Ectodermal cell (in vitro differentiated cells): Measurements from ENCODE around the gene SYT5.
A peak's percentile ranks its signal among the peaks of the same experiment; 100 is the strongest.

Experiments used
- H3K27ac ChIP-seq: 2 replicates; pipeline ENCODE4 v1.7.0; 2013; ENCODE audit warnings: mild to moderate bottlenecking, low read depth, low read length; ENCODE audit not compliant: insufficient read depth, poor library complexity, severe bottlenecking
- H3K27me3 ChIP-seq: 2 replicates; pipeline ENCODE4 v1.7.0; 2013; ENCODE audit warnings: mild to moderate bottlenecking, low read length; ENCODE audit not compliant: insufficient read depth, control insufficient read depth, poor library complexity, severe bottlenecking
- H3K36me3 ChIP-seq: one replicate; pipeline ENCODE4 v1.7.0; 2013; ENCODE audit warnings: low read length; ENCODE audit not compliant: control insufficient read depth, insufficient read depth
- H3K4me1 ChIP-seq: one replicate; pipeline ENCODE4 v1.7.0; 2013; ENCODE audit warnings: low read length; ENCODE audit not compliant: control insufficient read depth, insufficient read depth
- H3K4me3 ChIP-seq: 2 replicates; pipeline ENCODE4 v1.7.0; 2013; ENCODE audit warnings: low read depth, low read length, control low read depth; ENCODE audit not compliant: insufficient read depth
- H3K9me3 ChIP-seq: 2 replicates; pipeline ENCODE4 v1.7.0; 2013; ENCODE audit warnings: mild to moderate bottlenecking, low read length, moderate library complexity; ENCODE audit not compliant: control insufficient read depth
- WGBS, 2 experiments: methylation state at CpG; one replicate each; pipeline ENCODE4 v1.1.7; 2013; ENCODE audit warnings: missing lambda C conversion rate in 2 of 2; 5-methylcytosine and 5-hydroxymethylcytosine counted together

SYT5 gene

DNA sequence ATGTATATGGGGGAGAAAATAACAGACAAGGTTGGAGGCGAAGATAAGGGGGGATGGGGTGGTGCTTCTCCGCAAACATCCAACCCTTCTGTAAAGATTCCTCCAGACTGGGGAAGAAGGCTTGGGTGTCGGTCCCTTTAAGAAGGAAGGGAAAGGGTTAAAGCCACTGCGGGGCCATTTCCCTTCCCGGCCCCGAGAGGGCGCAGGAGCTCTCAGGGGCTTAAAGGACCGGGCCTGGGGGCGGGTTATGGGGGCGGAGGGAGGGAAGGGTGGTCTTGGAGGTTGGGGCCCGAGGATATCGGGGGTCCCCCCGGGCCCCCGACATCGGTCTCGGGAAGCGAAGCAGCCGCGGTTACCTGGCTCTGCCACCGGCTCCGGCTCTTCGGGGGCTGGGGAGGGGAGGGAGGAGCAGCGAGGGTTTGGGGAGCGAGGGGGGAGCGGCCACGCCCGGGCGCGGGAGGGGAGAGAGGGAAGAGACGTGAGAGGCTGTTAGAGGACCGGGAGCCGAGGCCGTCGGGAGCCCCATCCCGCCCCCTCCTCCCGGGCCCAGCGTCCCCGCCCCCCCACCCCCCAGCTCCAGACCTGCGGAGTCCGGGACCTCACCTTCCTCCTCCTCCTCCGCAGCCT, 33.9 kb downstream of the SYT5 start:
- Histone ChIP-seq H3K4me3 (peak overlapping the region; percentile 51), H3K9me3 (no peaks in the 10 kb centered on the region), H3K4me1 (peaks cover 14% of the 10 kb centered on the region), H3K27me3 (no peaks in the 10 kb centered on the region), H3K36me3 (peaks cover 3% of the 10 kb centered on the region), H3K27ac (no peak overlapping the region)
- WGBS, 2 experiments: 2% methylated on average over 31 to 38 of the region's 41 CpGs

DNA sequence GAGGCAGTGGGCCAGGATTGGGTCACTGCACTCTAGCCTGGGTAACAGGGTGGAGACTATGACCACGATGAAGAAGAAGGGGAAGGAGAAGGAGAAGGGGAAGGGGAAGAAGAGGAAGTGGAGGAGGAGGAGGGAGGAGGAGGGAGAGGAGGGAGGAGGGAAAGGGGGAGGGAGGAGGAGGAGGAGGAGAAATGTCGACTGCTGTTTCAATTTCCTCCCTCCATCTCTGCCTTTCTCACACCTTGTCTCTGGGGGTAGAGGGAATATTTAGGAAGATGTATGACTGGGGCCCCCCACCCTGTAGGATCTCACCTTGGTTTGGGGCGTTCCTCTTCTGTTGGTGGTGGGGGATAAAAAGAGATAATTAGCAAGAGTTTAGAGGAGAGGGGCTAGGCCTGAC, 34.9 kb downstream of the SYT5 start:
- Histone ChIP-seq H3K4me3 (no peak overlapping the region), H3K27ac (no peak overlapping the region), H3K4me1 (peaks cover 14% of the 10 kb centered on the region), H3K9me3 (no peaks in the 10 kb centered on the region), H3K27me3 (no peaks in the 10 kb centered on the region), H3K36me3 (peaks cover 3% of the 10 kb centered on the region)
- WGBS, 2 experiments: 45 to 60% methylated on average over 3 of the region's 3 CpGs

DNA sequence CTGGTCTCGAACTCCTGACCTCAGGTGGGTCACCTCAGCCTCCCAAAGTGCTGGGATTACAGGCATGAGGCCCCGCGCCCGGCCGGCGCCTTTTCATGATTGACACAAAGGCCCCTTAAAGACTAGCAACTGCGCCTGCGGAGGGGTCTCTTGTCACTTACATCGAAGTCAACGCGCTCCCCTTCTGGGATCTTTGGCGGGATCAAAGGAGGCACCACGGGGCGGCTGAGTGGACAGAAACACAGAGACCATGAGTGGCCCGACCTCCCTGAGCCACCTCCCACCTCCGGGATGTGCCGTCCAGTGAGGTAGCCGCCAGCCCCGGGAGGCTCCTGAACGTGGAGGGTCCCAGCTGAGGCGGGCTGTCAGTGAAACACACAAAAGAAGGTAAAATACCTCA, 38.4 kb downstream of the SYT5 start:
- 27 to 35% methylated on average over 20 to 21 of the region's 21 CpGs for WGBS, 2 experiments
- Histone ChIP-seq H3K4me1 (no peaks in the 10 kb centered on the region), H3K9me3 (no peaks in the 10 kb centered on the region), H3K4me3 (no peak overlapping the region), H3K36me3 (peaks cover 3% of the 10 kb centered on the region), H3K27ac (no peak overlapping the region), H3K27me3 (no peaks in the 10 kb centered on the region)

GRCh38 chr19:55137915-55138314, 42.2 kb downstream of the SYT5 start:
- Histone ChIP-seq H3K27ac (no peak overlapping the region), H3K4me3 (no peak overlapping the region), H3K27me3 (no peaks in the 10 kb centered on the region), H3K4me1 (no peaks in the 10 kb centered on the region), H3K9me3 (no peaks in the 10 kb centered on the region), H3K36me3 (peaks cover 2% of the 10 kb centered on the region)
- WGBS, 2 experiments: 68 to 71% methylated on average over 8 to 9 of the region's 9 CpGs

GRCh38 chr19:55136399-55137102, 43.5 kb downstream of the SYT5 start:
- H3K27ac ChIP-seq: no peak overlapping the region
- H3K9me3 ChIP-seq: no peaks in the 10 kb centered on the region
- H3K4me1 ChIP-seq: no peaks in the 10 kb centered on the region
- 94 to 95% methylated on average over 17 of the region's 17 CpGs for WGBS, 2 experiments
- H3K4me3 ChIP-seq: no peak overlapping the region
- H3K36me3 ChIP-seq: peaks cover 2% of the 10 kb centered on the region
- no peaks in the 10 kb centered on the region for H3K27me3 ChIP-seq

GRCh38 chr19:55134736-55135135, 45.4 kb downstream of the SYT5 start:
- WGBS, 2 experiments: 69 to 73% methylated on average over 1 of the region's 3 CpGs
- no peaks in the 10 kb centered on the region for H3K27me3 ChIP-seq
- no peak overlapping the region for H3K4me3 ChIP-seq
- H3K27ac ChIP-seq: no peak overlapping the region
- no peaks in the 10 kb centered on the region for H3K4me1 ChIP-seq
- no peaks in the 10 kb centered on the region for H3K9me3 ChIP-seq
- H3K36me3 ChIP-seq: peaks cover 2% of the 10 kb centered on the region

DNA sequence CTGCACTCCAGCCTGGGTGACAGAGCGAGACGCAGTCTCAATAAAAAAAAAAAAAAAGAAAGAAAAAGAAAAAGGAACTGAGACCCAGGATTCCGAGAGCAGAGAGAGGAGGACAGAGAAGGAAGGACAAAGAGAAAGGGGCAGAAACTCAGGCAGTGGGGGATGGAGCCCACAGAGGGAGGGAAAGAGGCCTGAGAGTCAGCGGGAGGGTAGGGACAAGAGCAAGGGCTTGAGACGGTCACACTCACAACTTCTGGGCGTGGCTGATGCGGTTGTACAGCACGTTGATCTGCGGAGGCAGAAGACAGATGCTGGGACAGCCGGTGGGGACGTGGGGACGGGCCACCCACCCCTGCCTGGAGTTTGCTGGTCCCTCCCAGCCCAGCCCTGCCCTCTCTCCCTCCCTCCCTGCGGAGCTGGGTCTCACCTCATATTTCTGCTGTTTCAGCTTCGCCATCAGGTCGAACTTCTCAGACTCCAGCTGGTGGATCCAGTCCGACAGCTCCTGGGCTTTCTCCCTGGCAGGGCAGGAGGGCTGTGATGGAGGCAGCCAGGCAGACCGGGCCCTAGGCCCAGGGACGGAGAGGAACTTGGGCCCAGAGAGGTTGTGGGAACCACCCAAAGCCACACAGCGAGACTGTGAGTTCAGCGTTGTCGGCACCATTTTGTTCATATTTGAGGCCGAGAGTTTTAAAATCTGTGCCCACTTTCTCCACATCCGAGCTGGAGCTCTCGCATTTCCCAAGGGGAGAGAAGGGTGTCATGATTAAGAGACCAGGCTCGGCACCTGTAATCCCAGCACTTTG, 46.2 kb downstream of the SYT5 start:
- Histone ChIP-seq H3K36me3 (peaks cover 2% of the 10 kb centered on the region), H3K9me3 (no peaks in the 10 kb centered on the region), H3K27me3 (no peaks in the 10 kb centered on the region), H3K27ac (peak overlapping the region; percentile 16), H3K4me3 (no peak overlapping the region), H3K4me1 (no peaks in the 10 kb centered on the region)
- WGBS, 2 experiments: 88% methylated on average over 25 of the region's 25 CpGs

- Histone ChIP-seq H3K4me3 (no peak overlapping the region), H3K27me3 (no peaks in the 10 kb centered on the region), H3K4me1 (no peaks in the 10 kb centered on the region), H3K9me3 (no peaks in the 10 kb centered on the region), H3K27ac (no peak overlapping the region), H3K36me3 (peaks cover 2% of the 10 kb centered on the region)
- WGBS, 2 experiments: 89% methylated on average over 13 to 14 of the region's 14 CpGs
Observed at GRCh38 chr19:55132453-55133129, 47.5 kb downstream of the SYT5 start.

GRCh38 chr19:55131421-55131820, 48.7 kb downstream of the SYT5 start:
- 95 to 98% methylated on average over 16 of the region's 16 CpGs for WGBS, 2 experiments
- no peaks in the 10 kb centered on the region for H3K9me3 ChIP-seq
- no peak overlapping the region for H3K27ac ChIP-seq
- no peaks in the 10 kb centered on the region for H3K27me3 ChIP-seq
- H3K36me3 ChIP-seq: peaks cover 2% of the 10 kb centered on the region
- no peak overlapping the region for H3K4me3 ChIP-seq
- no peaks in the 10 kb centered on the region for H3K4me1 ChIP-seq
